ENCODE measurements around the gene MTMR12.

The MTMR12 gene

GRCh38 chr5:32270946-32271345, 41.8 kb downstream of the MTMR12 start:
- no peak for TF ChIP-seq CTCF (IDR thresholded peaks at IDR 0.05)

- TF ChIP-seq CTCF (IDR thresholded peaks at IDR 0.05), result no peak
Measured at GRCh38 chr5:32270178-32270577, 42.6 kb downstream of the MTMR12 start.

- no peak for TF ChIP-seq CTCF (IDR thresholded peaks at IDR 0.05)
Measured at GRCh38 chr5:32265902-32266301, 46.8 kb downstream of the MTMR12 start.

GRCh38 chr5:32264957-32265572, 47.7 kb downstream of the MTMR12 start:
- no peak for TF ChIP-seq CTCF (IDR thresholded peaks at IDR 0.05)

- TF ChIP-seq CTCF (IDR thresholded peaks at IDR 0.05), result no peak
Measured at GRCh38 chr5:32263684-32264083, 49.1 kb downstream of the MTMR12 start.

DNA sequence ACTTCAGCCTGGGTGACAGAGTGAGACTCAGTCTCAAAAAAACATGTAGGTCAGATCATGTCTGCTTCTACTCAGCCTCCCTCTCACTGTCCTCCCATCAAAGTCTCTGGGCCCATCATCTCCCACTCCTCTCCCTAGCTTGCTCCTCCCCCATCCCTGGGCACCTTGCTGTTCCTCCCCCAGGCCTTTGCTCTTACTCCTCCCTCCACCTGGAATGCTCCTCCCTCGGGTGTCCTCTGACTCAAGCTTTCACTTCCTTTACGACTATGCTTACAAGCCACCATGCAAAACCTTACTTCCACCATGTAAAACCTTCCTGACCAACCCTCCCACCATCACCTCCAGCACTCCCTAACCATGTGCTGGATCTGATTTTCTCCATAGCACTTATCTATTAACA, 51.5 kb downstream of the MTMR12 start:
- TF ChIP-seq CTCF (IDR thresholded peaks at IDR 0.05), result no peak

GRCh38 chr5:32259033-32259432, 53.7 kb downstream of the MTMR12 start:
- TF ChIP-seq CTCF (IDR thresholded peaks at IDR 0.05), result no peak

DNA sequence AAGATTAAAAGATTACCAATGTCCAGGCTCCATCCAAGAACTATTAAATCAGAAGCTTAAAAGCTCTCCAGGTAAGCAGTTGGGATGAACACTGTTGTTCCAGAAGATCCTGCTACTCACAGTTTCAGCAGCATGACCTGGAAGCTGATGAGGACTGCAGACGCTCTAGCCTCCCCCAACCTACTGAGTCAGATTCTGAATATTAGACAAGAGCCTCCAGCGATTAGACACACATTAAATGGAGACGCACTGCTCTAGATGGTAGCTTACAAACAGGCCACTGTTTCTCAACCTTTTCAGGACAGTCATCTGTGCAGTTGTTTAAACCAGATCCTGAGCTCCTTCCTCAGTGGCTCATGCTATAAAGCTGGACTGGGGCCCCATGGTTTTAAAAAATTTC, 54.3 kb downstream of the MTMR12 start:
- TF ChIP-seq CTCF (IDR thresholded peaks at IDR 0.05), result no peak

All from LNCAP (cell line).